HuH-7.5 (cell line): ENCODE results near the gene IL36RN.

ENCODE experiments used
- DNase-seq: peaks from one replicate; pipeline ENCODE4 v3.0.0; 2011; ENCODE audit warnings: low spot score

Gene IL36RN

GRCh38 chr2:113102133-113102532, 43.1 kb downstream of the IL36RN start:
- no peak for DNase-seq

DNA sequence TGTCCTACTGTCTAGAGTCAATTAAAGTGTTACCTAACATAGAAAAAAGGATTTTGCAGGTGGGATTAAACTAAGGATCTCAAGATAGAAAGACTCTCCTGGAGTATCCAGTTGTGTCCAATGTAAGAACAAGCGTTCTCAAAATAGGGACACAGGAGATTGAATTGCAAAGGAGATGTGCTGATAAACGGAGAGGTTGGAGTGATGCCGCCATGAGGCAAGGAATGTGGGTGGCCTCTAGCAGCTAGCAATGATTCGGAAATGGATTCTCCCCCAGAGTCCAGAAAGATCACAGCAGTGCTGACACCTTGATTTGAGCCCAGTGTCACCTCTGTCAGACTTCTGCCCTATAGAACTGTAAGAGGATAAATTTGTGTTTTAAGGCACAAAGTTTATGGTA, 44.3 kb downstream of the IL36RN start:
- no peak for DNase-seq

DNA sequence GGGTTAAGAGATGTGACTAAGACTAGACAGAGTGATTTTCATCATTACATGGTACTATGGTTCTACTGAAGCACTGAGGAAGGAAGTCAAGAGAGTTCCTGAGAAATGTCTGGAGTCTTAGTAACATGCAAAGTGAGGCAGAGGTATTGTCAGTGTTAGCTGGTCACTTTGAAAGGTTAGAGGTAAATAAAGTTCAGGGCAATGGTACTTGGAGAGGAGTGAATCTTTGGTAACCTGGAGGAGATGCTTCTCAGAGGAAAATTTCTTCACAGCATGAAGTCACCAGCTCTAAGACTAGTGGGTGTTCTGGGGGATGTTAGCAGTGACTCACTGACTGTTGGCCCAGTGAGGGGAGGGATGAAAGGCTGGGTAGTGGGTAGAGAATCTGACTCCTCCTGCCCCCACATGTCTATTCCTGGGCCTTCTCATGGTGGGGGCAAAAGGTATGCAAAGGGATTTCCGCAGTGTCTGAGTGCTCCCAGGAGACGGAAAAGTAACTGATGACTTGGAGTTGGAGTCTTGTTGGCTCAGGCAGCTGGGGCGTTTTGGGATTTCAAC, 45.1 kb downstream of the IL36RN start:
- DNase-seq = no peak

DNA sequence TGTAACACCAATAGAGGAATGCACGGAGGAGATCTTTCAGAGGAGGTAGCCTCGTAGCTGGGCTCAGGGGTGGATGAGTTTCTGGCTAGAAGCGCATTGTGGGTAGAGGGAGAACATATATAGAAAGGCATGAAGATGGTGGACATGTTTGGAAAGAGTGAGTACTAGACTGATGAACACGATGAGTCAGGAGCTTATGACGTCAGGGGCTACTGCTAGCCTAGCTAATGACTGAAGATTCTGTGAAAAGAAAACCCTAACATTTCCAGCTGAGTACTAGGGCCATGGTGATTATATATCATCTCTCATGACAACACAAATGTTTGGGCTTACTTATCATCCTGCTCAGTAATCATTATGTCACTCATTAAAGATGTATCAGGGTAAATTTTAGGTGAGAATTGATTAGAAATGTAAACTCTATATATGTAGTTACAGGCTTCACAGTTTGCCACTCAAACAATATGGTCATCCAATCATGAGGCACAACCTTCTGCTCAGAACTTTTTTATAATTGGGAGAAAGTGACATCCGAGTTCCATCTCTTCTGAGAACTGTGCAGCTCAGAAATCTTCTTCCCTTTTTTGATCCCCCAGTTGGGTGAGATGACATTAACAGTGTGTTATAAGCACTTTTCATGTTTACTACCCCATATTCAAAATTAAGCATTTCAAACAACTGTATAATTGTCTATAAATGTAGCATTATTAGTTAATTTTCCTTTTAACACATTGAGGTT, 46.2 kb downstream of the IL36RN start:
- no peak for DNase-seq

- DNase-seq = no peak
Measured at GRCh38 chr2:113111121-113111520, 52.1 kb downstream of the IL36RN start.

- DNase-seq = no peak
Measured at GRCh38 chr2:113111823-113112287, 52.9 kb downstream of the IL36RN start.

DNA sequence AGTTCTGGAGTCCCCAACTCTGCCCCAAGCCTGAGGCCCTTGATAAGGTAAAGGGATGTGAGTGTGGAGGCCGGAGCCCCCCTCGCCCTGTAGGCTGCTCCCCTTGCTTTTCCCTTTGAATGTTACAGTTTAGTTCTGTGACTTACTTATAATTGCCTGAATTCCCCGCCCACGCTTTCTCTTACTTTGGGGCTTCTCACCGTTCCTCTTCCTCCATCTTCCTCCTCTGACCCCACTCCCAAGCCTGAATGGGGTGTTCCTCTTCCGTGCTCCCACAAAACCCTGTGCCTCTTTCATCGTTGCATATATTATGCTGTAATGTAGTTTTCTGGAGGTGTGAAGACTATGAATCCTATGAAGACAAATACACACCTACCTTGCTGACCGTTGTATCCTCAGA, 53.4 kb downstream of the IL36RN start:
- DNase-seq = no peak

DNA sequence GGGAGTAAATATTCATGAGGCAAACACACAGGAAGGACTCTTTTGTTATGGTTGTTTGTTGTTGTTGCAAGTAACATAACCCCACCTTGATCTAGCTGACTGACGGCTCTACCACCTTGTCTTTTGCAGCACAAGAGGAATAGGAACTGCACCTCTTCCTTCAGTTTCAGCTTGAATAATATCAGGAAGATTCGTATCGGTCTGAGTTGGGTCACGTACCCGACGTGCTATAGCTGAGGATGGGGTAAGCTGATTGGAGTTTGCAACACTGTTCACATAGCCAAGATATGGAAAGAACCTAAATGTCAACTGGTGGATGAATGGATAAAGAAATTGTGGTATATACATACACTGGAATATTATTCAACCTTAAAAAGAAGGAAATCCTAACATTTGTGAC, 53.9 kb downstream of the IL36RN start:
- DNase-seq = no peak

DNA sequence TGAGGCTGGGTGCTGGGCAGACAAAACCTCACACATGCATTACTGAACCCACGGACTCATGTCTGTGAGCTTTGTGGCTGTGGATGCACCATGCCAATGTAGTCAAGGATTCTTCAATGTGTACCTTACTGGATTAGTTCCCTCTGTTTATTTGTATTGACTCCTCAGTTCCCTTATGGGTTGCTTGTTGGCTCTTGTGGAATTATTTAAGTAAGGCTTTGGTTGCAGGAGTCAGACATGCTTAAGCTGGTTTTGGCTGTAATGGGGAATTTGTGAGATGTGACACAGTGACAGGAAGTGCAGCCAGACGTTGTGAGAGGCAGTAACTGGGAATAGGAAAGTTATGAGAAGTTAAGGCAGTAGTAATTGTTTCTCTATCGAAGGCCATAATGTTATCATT, 54.8 kb downstream of the IL36RN start:
- DNase-seq = no peak
